D721Med (cell line): ENCODE results near the gene USPL1.

Experiments
- DNase-seq: peaks from one replicate; pipeline ENCODE4 v3.0.0; 2011; ENCODE audit warnings: low spot score; ENCODE audit not compliant: insufficient read length
- FAIRE-seq: peaks from 2 replicates; lab custom pipeline; 2011; peaks lifted over from hg19 to GRCh38; lab: Jason Lieb, UNC
- CTCF ChIP-seq: IDR thresholded peaks from 2 replicates; pipeline ENCODE4 v1.5.1; 2012; ENCODE audit warnings: mild to moderate bottlenecking, control low read depth; ENCODE audit not compliant: insufficient read depth; ENCODE audit errors: missing control alignments

Gene USPL1

DNA sequence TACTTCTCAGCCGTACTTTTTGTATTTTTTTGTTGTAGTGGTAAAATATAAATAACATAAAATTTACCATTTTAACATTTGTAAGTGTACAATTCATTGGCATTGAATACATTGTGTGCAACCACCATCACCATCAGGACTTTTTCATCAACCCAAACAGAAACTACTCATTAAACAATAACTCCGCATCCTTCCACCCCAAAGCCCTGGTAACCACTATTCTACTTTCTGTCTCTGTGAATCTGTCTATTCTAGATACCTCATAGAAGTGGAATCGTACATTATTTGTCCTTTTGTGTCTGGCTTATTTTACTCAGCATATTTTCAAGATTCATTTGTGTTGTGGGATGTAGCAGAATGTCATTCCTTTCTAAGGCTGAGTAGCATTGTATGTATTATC is 38.5 kb downstream of the USPL1 start:
- FAIRE-seq (no peak), DNase-seq (no peak)
- TF ChIP-seq CTCF, result no peak

DNA sequence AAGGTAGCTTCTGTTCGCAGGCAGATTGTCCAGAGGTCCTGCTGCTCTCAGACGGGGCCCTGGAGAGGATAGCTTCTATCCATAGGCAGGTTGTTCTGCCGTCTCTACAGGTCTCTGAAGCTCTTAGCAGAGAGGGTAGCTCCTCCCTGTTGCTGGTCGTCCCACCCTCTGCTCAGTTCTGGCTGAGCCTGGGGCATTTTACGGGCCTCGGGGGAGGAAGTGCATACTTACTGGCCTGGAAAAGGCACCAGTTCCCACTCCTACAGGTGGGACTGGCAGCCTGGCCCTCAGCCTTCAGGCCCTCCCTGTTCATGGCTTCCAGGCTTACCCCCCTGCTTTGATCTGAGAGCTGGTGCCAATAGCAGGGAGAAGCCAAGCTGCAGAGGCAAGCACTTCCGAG is 42.3 kb downstream of the USPL1 start:
- FAIRE-seq (no peak), DNase-seq (no peak)
- TF ChIP-seq CTCF, result no peak

DNA sequence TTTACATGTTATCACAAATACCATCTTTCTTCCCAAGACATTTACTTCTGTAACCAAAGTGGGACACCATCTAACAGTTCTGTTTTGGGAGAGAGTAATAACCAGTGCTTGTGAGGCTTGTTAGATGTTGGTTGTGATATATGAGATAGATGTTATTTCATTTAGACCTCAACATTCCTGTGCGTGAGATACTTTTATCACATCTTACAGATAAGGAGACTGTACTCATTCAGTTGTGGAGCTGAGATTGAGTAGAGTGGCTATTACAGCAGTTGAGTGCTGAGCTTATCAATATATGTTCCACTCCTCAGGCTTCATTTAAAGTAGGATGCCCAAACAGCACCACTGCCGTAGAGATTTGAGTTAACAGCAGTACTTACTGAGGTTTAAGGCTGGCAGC is 43.1 kb downstream of the USPL1 start:
- FAIRE-seq, result no peak
- no peak for TF ChIP-seq CTCF
- DNase-seq, result no peak

GRCh38 chr13:30664689-30665275 is 47.1 kb downstream of the USPL1 start:
- FAIRE-seq (no peak), DNase-seq (no peak)
- TF ChIP-seq CTCF, result no peak

DNA sequence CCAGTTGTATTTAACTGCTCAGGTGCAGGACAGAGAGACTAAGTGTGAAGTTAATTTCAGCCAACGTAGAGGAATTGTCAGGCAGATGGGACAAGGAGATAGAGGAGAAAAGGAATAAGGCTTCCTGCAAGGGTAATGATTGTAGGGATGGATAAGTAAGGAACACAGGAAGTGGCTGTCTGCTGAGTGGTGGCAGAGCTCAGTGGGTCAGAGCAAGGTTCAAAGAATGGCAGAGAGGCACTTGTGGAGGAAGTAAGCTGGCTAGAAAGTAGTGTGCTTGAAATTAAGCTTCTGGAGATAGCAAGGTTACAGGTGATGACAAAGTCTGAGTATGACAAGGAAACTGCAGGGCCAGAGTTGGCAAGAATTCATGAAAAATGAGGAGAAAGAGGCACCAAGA is 47.9 kb downstream of the USPL1 start:
- no peak for DNase-seq
- TF ChIP-seq CTCF, result no peak
- FAIRE-seq, result no peak

- no peak for FAIRE-seq
- DNase-seq, result no peak
- TF ChIP-seq CTCF, result no peak
These were observed 48.4 kb downstream of the USPL1 start for GRCh38 chr13:30666113-30666512.

GRCh38 chr13:30667014-30667413 is 49.3 kb downstream of the USPL1 start:
- FAIRE-seq, result no peak

More at GRCh38 chr13:30667014-30667413, 49.3 kb downstream of the USPL1 start:
- no peak for TF ChIP-seq CTCF
- DNase-seq, result no peak
